Measurements from ENCODE around the gene IGF1.
"Not testable (repeated sequence)": the region's sequence is repeated elsewhere in the genome, so short reads cannot be mapped to it uniquely, and the experiment has no call there.

The IGF1 gene

GRCh38 chr12:102356690-102357089 is 123.7 kb downstream of the IGF1 start:
- intact Hi-C loops (cut with DNase I): no loop called here
- peak in 1 of 42 donors; percentile 1 for DNase-seq

- intact Hi-C loops (cut with DNase I): not testable (repeated sequence)
Measured at GRCh38 chr12:102354281-102354680, 126.1 kb downstream of the IGF1 start.

GRCh38 chr12:102351322-102351721 is 129.0 kb downstream of the IGF1 start:
- intact Hi-C loops (cut with DNase I): no loop called here

More at GRCh38 chr12:102354281-102354680, 126.1 kb downstream of the IGF1 start:
- not testable (repeated sequence) for DNase-seq

GRCh38 chr12:102350070-102350469 is 130.3 kb downstream of the IGF1 start:
- intact Hi-C loops (cut with DNase I): no loop called here

More at GRCh38 chr12:102351322-102351721, 129.0 kb downstream of the IGF1 start:
- no peak for DNase-seq

GRCh38 chr12:102349079-102349478 is 131.3 kb downstream of the IGF1 start:
- DNase-seq: no peak
- intact Hi-C loops (cut with DNase I): no loop called here

More at GRCh38 chr12:102350070-102350469, 130.3 kb downstream of the IGF1 start:
- no peak for DNase-seq

- intact Hi-C loops (cut with DNase I): no loop called here
- no peak for DNase-seq
Measured at GRCh38 chr12:102347811-102348210, 132.6 kb downstream of the IGF1 start.

All from head of caudate nucleus (tissue), 42 donors.